ENCODE data around the gene TFDP1.

GRCh38 chr13:113653264-113654174 lies 69.0 kb downstream of the TFDP1 start:
- TF ChIP-seq, protein P1, sequence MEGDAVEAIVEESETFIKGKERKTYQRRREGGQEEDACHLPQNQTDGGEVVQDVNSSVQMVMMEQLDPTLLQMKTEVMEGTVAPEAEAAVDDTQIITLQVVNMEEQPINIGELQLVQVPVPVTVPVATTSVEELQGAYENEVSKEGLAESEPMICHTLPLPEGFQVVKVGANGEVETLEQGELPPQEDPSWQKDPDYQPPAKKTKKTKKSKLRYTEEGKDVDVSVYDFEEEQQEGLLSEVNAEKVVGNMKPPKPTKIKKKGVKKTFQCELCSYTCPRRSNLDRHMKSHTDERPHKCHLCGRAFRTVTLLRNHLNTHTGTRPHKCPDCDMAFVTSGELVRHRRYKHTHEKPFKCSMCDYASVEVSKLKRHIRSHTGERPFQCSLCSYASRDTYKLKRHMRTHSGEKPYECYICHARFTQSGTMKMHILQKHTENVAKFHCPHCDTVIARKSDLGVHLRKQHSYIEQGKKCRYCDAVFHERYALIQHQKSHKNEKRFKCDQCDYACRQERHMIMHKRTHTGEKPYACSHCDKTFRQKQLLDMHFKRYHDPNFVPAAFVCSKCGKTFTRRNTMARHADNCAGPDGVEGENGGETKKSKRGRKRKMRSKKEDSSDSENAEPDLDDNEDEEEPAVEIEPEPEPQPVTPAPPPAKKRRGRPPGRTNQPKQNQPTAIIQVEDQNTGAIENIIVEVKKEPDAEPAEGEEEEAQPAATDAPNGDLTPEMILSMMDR (IDR thresholded peaks at IDR 0.05; ENCODE audit: insufficient read depth, low read depth, low read length), result no peak
- no peak for TF ChIP-seq EZH2 (IDR thresholded peaks at IDR 0.05; ENCODE audit: insufficient read depth, low read length)

Data from astrocyte (in vitro differentiated cells and primary cell).